ENCODE data around the gene PLXNA2. TPM values are rescaled to one million over a fixed set of nuclear protein-coding genes. Genes with fewer than 3 reads are reported as not detected.

PLXNA2 gene
- total RNA-seq, 2 experiments from 2014 or later = 0.13 to 0.23 TPM

GRCh38 chr1:207977876-207978275 is 266.3 kb downstream of the PLXNA2 start:
- Mint-ChIP-seq H3K36me3 (ENCODE audit: low read depth) (no peaks in the 10 kb centered on the region), H3K27me3 (peaks cover 20% of the 10 kb centered on the region), H3K4me1 (ENCODE audit: low read depth) (no peaks in the 10 kb centered on the region), H3K4me3 (no peak overlapping the region), H3K27ac (no peak overlapping the region), H3K9me3 (no peaks in the 10 kb centered on the region)
- ATAC-seq (no peak), DNase-seq (no peak)
- intact Hi-C loops (cut with micrococcal nuclease) = no loop called here
- ChIA-PET POLR2A (no interaction called here), CTCF (no interaction called here)
- TF ChIP-seq, protein P1, sequence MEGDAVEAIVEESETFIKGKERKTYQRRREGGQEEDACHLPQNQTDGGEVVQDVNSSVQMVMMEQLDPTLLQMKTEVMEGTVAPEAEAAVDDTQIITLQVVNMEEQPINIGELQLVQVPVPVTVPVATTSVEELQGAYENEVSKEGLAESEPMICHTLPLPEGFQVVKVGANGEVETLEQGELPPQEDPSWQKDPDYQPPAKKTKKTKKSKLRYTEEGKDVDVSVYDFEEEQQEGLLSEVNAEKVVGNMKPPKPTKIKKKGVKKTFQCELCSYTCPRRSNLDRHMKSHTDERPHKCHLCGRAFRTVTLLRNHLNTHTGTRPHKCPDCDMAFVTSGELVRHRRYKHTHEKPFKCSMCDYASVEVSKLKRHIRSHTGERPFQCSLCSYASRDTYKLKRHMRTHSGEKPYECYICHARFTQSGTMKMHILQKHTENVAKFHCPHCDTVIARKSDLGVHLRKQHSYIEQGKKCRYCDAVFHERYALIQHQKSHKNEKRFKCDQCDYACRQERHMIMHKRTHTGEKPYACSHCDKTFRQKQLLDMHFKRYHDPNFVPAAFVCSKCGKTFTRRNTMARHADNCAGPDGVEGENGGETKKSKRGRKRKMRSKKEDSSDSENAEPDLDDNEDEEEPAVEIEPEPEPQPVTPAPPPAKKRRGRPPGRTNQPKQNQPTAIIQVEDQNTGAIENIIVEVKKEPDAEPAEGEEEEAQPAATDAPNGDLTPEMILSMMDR (IDR thresholded peaks at IDR 0.05) = no peak

DNA sequence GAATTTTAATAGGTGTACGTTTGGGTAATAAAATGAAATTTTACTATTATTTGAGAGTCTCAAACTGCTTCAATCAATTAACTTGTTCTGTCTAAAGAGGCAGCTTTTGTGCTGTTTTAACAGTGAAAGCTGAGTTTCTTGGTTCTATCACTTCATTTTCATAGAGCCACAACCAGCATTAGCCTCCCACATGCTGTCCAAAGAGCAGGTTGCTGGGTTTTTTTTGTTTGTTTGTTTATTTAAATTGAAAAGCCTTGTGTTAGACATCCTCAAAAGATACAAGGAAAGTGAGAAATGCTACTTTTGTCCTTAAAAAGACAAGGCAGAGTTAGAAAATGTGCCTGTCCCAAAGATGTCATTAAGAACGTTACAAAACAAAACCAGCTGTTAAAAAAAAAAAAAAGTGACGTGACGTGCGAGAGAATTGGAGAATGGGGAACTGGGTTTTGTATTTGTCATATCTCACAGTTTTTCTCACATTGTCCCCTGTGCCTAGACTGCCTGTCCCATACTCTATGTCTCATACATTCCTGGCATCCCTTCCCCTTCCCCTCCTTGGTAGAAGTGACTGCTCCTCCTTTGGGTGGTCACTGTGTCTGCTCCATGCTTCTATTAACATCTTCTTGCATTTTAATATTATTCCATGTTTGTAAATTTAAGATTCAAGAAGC is 270.2 kb downstream of the PLXNA2 start:
- no peaks in the 10 kb centered on the region for H3K36me3 Mint-ChIP-seq (ENCODE audit: low read depth)
- no peak overlapping the region for H3K4me3 Mint-ChIP-seq
- H3K9me3 Mint-ChIP-seq = no peaks in the 10 kb centered on the region
- TF ChIP-seq, protein P1 (IDR thresholded peaks at IDR 0.05) = no peak
- intact Hi-C loops (cut with micrococcal nuclease) = no loop called here
- H3K4me1 Mint-ChIP-seq (ENCODE audit: low read depth) = no peaks in the 10 kb centered on the region
- POLR2A ChIA-PET = no interaction called here
- DNase-seq = no peak
- no peak for ATAC-seq
- H3K27me3 Mint-ChIP-seq = peaks cover 14% of the 10 kb centered on the region
- H3K27ac Mint-ChIP-seq = no peak overlapping the region
- CTCF ChIA-PET = interaction anchor here (1.0 to 1.6 kb wide), 6 partner anchors 10 to 145 kb away, joined by 3 to 8 read pairs (median 5); partner anchors contain the start of gene CD34

- intact Hi-C loops (cut with micrococcal nuclease) = no loop called here
- ChIA-PET POLR2A (no interaction called here), CTCF (interaction anchor here (1.1 to 2.0 kb wide), 3 partner anchors 9 to 175 kb away, joined by 3 to 8 read pairs (median 6); no protein-coding TSS in a partner anchor)
- no peak for ATAC-seq
- Mint-ChIP-seq H3K4me3 (no peak overlapping the region), H3K27ac (no peak overlapping the region), H3K9me3 (no peaks in the 10 kb centered on the region), H3K4me1 (ENCODE audit: low read depth) (no peaks in the 10 kb centered on the region), H3K27me3 (peaks cover 12% of the 10 kb centered on the region), H3K36me3 (ENCODE audit: low read depth) (no peaks in the 10 kb centered on the region)
- DNase-seq = no peak
- TF ChIP-seq, protein P1 (IDR thresholded peaks at IDR 0.05) = no peak
These were observed 271.8 kb downstream of the PLXNA2 start for GRCh38 chr1:207972337-207972736.
